OCI-LY3 (cell line): ENCODE results near the gene GABRA4.

Source experiments
- H2AFZ ChIP-seq: fragments of 200-600, 300-600 bp; shearing (Covaris generic); 2 replicates; pipeline ENCODE4 v1.6.0; 2014; ENCODE audit warnings: antibody characterized with exemption, low read depth, low read length
- H3K27ac ChIP-seq: fragments of 200-600, 300-600 bp; sonication (generic); 2 replicates; pipeline ENCODE4 v1.5.1; 2014; ENCODE audit warnings: mild to moderate bottlenecking, low read length, moderate library complexity, mixed read lengths
- H3K27me3 ChIP-seq: fragments of 200-600, 300-600 bp; sonication (generic); 2 replicates; pipeline ENCODE4 v1.6.1; 2014; ENCODE audit warnings: low read depth, low read length, mixed read lengths
- H3K36me3 ChIP-seq: fragments of 200-600, 300-600 bp; sonication (generic); replicated peaks from 2 replicates; pipeline ENCODE3; 2014; ENCODE audit warnings: low read depth, low read length, mixed read lengths
- H3K4me1 ChIP-seq: fragments of 300-600, 200-600 bp; sonication (generic); 2 replicates; pipeline ENCODE4 v1.6.1; 2014; ENCODE audit warnings: low read length, mixed read lengths
- H3K4me2 ChIP-seq: fragments of 200-600, 300-600 bp; sonication (generic); 2 replicates; pipeline ENCODE4 v1.6.1; 2014; ENCODE audit warnings: low read length, mixed read lengths
- H3K4me3 ChIP-seq: fragments of 300-600, 200-600 bp; sonication (generic); 2 replicates; pipeline ENCODE4 v1.5.1; 2014; ENCODE audit warnings: antibody characterized with exemption, mild to moderate bottlenecking, low read length, moderate library complexity
- H3K79me2 ChIP-seq: fragments of 300-600, 200-600 bp; shearing (Covaris generic); 2 replicates; pipeline ENCODE4 v1.6.1; 2014; ENCODE audit warnings: mild to moderate bottlenecking, low read length, mixed read lengths
- H3K9ac ChIP-seq: fragments of 300-600, 200-600 bp; shearing (Covaris generic); 2 replicates; pipeline ENCODE4 v1.6.0; 2014; ENCODE audit warnings: mild to moderate bottlenecking, low read length, moderate library complexity
- H3K9me3 ChIP-seq: fragments of 200-600, 300-600 bp; shearing (Covaris generic); 2 replicates; pipeline ENCODE4 v1.6.1; 2014; ENCODE audit warnings: low read length, mixed read lengths; ENCODE audit not compliant: insufficient read depth
- H4K20me1 ChIP-seq: fragments of 200-600, 300-600 bp; sonication (generic); 2 replicates; pipeline ENCODE4 v1.6.1; 2016; ENCODE audit warnings: low read length, mixed read lengths; ENCODE audit not compliant: insufficient read depth
- CTCF ChIP-seq: fragments of 200-600, 300-600 bp; sonication (generic); IDR thresholded peaks from 2 replicates; pipeline ENCODE4 v1.5.1; 2014; ENCODE audit warnings: antibody characterized with exemption, low read length, low read depth
- EZH2phosphoT487 ChIP-seq: fragments of 200-600 bp; shearing (Covaris generic); IDR thresholded peaks from 2 replicates; pipeline ENCODE4 v1.6.1; 2018; ENCODE audit warnings: antibody characterized with exemption, mixed run types, low read depth

GABRA4 gene

DNA sequence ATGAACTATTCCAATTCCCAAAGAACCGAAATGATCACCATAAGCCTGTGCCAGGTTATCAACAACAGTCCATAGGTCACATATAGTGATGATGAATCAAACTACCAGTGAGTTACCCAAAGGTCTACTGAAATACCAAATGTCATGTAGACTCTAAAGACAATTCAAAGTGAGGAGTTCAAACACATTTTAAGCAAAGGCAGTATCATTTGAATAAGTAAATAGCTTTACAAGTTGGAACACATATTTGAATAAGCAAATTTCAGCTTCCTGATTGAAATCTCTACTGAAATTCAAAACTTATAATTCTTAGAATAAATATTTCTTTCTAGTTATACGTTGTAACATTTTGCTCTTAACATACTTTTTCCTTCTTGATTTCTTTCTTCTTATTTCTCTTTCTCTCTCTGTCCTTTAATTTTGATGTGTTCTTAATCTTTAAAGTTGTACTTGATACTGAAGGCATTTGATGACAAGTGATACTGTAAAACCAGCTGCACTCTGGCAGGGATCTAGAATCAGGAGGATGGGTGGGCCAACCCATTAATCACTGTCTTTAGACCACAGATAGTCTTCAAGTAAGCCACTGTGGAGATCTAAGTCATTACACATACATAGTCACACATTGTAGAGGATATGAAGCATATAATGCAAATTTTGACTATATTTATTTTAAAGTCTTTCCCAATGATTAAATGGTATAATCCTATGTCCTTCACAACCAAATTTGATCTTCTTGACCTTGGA lies 34.5 kb downstream of the GABRA4 start:
- H3K27me3 ChIP-seq = no peaks in the 10 kb centered on the region
- H3K9me3 ChIP-seq = no peaks in the 10 kb centered on the region
- no peak overlapping the region for H3K4me2 ChIP-seq
- H3K4me3 ChIP-seq = no peak overlapping the region
- H3K27ac ChIP-seq = no peak overlapping the region
- H3K79me2 ChIP-seq = no peaks in the 10 kb centered on the region
- H3K4me1 ChIP-seq = peaks cover 11% of the 10 kb centered on the region; the same call in 1 of the 2 replicates
- H3K36me3 ChIP-seq = no peaks in the 10 kb centered on the region
- no peak overlapping the region for H2AFZ ChIP-seq
- TF ChIP-seq CTCF = no peak
- TF ChIP-seq EZH2phosphoT487 = no peak
- no peak overlapping the region for H3K9ac ChIP-seq
- no peaks in the 10 kb centered on the region for H4K20me1 ChIP-seq

GRCh38 chr4:46956451-46956850 lies 36.9 kb downstream of the GABRA4 start:
- H3K4me2 ChIP-seq = peak overlapping the region; percentile 36
- no peak for TF ChIP-seq EZH2phosphoT487
- no peak for TF ChIP-seq CTCF
- no peak overlapping the region for H3K27ac ChIP-seq
- H3K9ac ChIP-seq = no peak overlapping the region
- H4K20me1 ChIP-seq = no peaks in the 10 kb centered on the region
- H3K4me1 ChIP-seq = peaks cover 11% of the 10 kb centered on the region; the same call in 1 of the 2 replicates
- H3K9me3 ChIP-seq = no peaks in the 10 kb centered on the region
- H3K4me3 ChIP-seq = peak overlapping the region; percentile 24; the same call in 1 of the 2 replicates
- no peaks in the 10 kb centered on the region for H3K27me3 ChIP-seq
- H2AFZ ChIP-seq = no peak overlapping the region
- H3K79me2 ChIP-seq = no peaks in the 10 kb centered on the region
- H3K36me3 ChIP-seq = no peaks in the 10 kb centered on the region

- H3K79me2 ChIP-seq = no peaks in the 10 kb centered on the region
- no peak overlapping the region for H3K4me2 ChIP-seq
- no peak overlapping the region for H2AFZ ChIP-seq
- H3K4me1 ChIP-seq = peaks cover 11% of the 10 kb centered on the region; the same call in 1 of the 2 replicates
- no peak overlapping the region for H3K9ac ChIP-seq
- H3K27ac ChIP-seq = no peak overlapping the region
- no peak overlapping the region for H3K4me3 ChIP-seq
- no peaks in the 10 kb centered on the region for H3K9me3 ChIP-seq
- TF ChIP-seq EZH2phosphoT487 (no peak), CTCF (no peak)
- no peaks in the 10 kb centered on the region for H3K36me3 ChIP-seq
- H3K27me3 ChIP-seq = no peaks in the 10 kb centered on the region
- no peaks in the 10 kb centered on the region for H4K20me1 ChIP-seq
Observed at GRCh38 chr4:46955601-46956000, 37.8 kb downstream of the GABRA4 start.

- Histone ChIP-seq H3K9me3 (no peaks in the 10 kb centered on the region), H3K4me1 (peaks cover 11% of the 10 kb centered on the region; the same call in 1 of the 2 replicates), H2AFZ (no peak overlapping the region), H3K36me3 (no peaks in the 10 kb centered on the region), H3K9ac (no peak overlapping the region), H3K4me3 (no peak overlapping the region), H3K27ac (no peak overlapping the region), H4K20me1 (no peaks in the 10 kb centered on the region), H3K27me3 (no peaks in the 10 kb centered on the region), H3K4me2 (no peak overlapping the region), H3K79me2 (no peaks in the 10 kb centered on the region)
- TF ChIP-seq EZH2phosphoT487 = no peak
- no peak for TF ChIP-seq CTCF
Observed at GRCh38 chr4:46954643-46955042, 38.7 kb downstream of the GABRA4 start.
